Smooth muscle cell (in vitro differentiated cells): ENCODE measurements around the gene FAM193A. TPM values are rescaled to one million over a fixed set of nuclear protein-coding genes. Genes with fewer than 3 reads are reported as not detected.

Experiments
- DNase-seq: peaks from one replicate; lab custom pipeline; 2025; ENCODE audit not compliant: unreplicated experiment; lab: John Stamatoyannopoulos, UW
- H2AFZ ChIP-seq: fragments of 200-600 bp; sonication (generic); 2 replicates; pipeline ENCODE4 v1.6.0; 2016; ENCODE audit warnings: antibody characterized with exemption, low read depth, mild to moderate bottlenecking
- H3F3A ChIP-seq: fragments of 200-600 bp; sonication (generic); 2 replicates; pipeline ENCODE4 v1.6.0; 2017; ENCODE audit warnings: antibody characterized with exemption, low read depth
- H3K27ac ChIP-seq: fragments of 200-600 bp; sonication (generic); 2 replicates; pipeline ENCODE4 v1.5.1; 2016; ENCODE audit warnings: low read depth, mild to moderate bottlenecking
- H3K27me3 ChIP-seq: fragments of 200-600 bp; sonication (generic); 2 replicates; pipeline ENCODE4 v1.6.1; 2016; ENCODE audit warnings: low read depth, mild to moderate bottlenecking
- H3K36me3 ChIP-seq: fragments of 200-600 bp; sonication (generic); 2 replicates; pipeline ENCODE4 v1.5.1; 2016; ENCODE audit warnings: low read depth
- H3K4me1 ChIP-seq: fragments of 200-600 bp; sonication (generic); 2 replicates; pipeline ENCODE4 v1.5.1; 2016; ENCODE audit warnings: low read depth
- H3K4me2 ChIP-seq: fragments of 200-600 bp; sonication (generic); 2 replicates; pipeline ENCODE4 v1.6.0; 2016; ENCODE audit warnings: mild to moderate bottlenecking
- H3K4me3 ChIP-seq: fragments of 200-600 bp; sonication (generic); 2 replicates; pipeline ENCODE4 v1.5.1; 2016; ENCODE audit warnings: mild to moderate bottlenecking
- H3K79me2 ChIP-seq: fragments of 200-600 bp; sonication (generic); 2 replicates; pipeline ENCODE4 v1.6.0; 2016; ENCODE audit warnings: low read depth, mild to moderate bottlenecking
- H3K9ac ChIP-seq: fragments of 200-600 bp; sonication (generic); 2 replicates; pipeline ENCODE4 v1.6.0; 2016; ENCODE audit warnings: low read depth
- H3K9me3 ChIP-seq: fragments of 200-600 bp; sonication (generic); replicated peaks from 2 replicates; pipeline ENCODE4 v1.5.1; 2016; ENCODE audit warnings: low read depth
- H4K20me1 ChIP-seq: fragments of 200-600 bp; sonication (generic); 2 replicates; pipeline ENCODE4 v1.6.0; 2016; ENCODE audit warnings: low read depth
- WGBS: methylation state at CpG from one replicate; pipeline ENCODE4 v1.1.7; 2016; ENCODE audit warnings: low lambda C conversion rate; 5-methylcytosine and 5-hydroxymethylcytosine counted together
- polyA plus RNA-seq: library from polyadenylated mRNA; unstranded; fragments of >200 nt; fragmentation: Nextera tagmentation; extraction: Ambion mirVana; gene quantifications from 2 replicates; pipeline ENCODE4 v1.2.1, GENCODE V29; 2016
- total RNA-seq: library from RNA; depleted of rRNA; stranded (reverse); fragments of >200 nt; gene quantifications from 2 replicates; pipeline ENCODE4 v1.2.3, GENCODE V29; 2014
- TF ChIP-seq, protein P1 (sequence below): fragments of 200-600 bp; sonication (generic); IDR thresholded peaks from 2 replicates; pipeline ENCODE4 v1.5.1; 2017; ENCODE audit warnings: borderline replicate concordance, mild to moderate bottlenecking, antibody characterized with exemption; ENCODE audit not compliant: insufficient read depth, poor library complexity, severe bottlenecking

The FAM193A gene
- total and polyA plus RNA-seq, 2 experiments from 2014 or later, result 8.3 to 12.2 TPM

DNA sequence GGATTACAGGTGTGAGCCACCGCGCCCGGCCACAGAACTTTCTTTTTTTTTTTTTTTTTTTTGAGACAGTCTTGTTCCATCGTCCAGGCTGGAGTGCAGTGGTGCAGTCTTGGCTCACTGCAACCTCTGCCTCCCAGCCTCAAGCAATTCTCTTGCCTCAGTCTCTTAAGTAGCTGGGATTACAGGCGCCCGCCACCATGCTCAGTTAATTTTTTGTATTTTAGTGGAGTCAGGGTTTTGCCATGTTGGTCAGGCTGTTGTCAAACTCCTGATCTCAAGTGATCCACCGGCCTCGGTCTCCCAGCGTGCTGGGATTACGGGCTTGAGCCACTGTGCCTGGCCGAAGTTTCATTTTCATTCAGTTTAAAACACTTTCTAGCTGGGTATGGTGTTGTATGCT is 16.4 kb downstream of the FAM193A start:
- TF ChIP-seq, protein P1, sequence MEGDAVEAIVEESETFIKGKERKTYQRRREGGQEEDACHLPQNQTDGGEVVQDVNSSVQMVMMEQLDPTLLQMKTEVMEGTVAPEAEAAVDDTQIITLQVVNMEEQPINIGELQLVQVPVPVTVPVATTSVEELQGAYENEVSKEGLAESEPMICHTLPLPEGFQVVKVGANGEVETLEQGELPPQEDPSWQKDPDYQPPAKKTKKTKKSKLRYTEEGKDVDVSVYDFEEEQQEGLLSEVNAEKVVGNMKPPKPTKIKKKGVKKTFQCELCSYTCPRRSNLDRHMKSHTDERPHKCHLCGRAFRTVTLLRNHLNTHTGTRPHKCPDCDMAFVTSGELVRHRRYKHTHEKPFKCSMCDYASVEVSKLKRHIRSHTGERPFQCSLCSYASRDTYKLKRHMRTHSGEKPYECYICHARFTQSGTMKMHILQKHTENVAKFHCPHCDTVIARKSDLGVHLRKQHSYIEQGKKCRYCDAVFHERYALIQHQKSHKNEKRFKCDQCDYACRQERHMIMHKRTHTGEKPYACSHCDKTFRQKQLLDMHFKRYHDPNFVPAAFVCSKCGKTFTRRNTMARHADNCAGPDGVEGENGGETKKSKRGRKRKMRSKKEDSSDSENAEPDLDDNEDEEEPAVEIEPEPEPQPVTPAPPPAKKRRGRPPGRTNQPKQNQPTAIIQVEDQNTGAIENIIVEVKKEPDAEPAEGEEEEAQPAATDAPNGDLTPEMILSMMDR, result no peak
- Histone ChIP-seq H3K4me2 (no peak overlapping the region), H3K4me3 (no peak overlapping the region), H3K27me3 (no peaks in the 10 kb centered on the region), H3K36me3 (no peaks in the 10 kb centered on the region), H3K9ac (no peak overlapping the region), H3K79me2 (peaks cover 98% of the 10 kb centered on the region), H3F3A (no peaks in the 10 kb centered on the region), H2AFZ (no peak overlapping the region), H3K4me1 (no peaks in the 10 kb centered on the region), H3K9me3 (no peaks in the 10 kb centered on the region), H3K27ac (no peak overlapping the region), H4K20me1 (peaks cover 98% of the 10 kb centered on the region)
- WGBS, result 85% methylated on average over 11 of the region's 11 CpGs
- DNase-seq, result no peak

DNA sequence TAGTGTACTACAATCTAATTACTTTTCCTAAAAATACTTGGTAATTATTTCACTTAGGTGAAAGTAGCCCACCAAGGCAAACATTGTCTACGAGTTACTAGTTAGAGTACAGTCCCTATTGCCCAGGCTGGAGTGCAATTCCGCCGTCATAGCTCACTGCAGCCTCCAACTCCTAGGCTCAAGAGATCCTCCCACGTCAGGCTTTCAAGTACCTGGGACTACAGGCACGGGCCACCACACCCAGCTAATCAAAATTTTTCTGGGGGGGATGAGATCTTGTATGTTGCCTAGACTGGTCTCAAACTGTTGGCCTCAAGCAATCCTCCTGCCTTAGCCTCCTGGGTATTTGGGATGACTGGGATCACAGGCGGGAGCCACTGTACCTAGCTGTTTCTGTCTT is 21.9 kb downstream of the FAM193A start:
- H3K27ac ChIP-seq, result no peak overlapping the region
- H3K9me3 ChIP-seq, result no peaks in the 10 kb centered on the region
- no peaks in the 10 kb centered on the region for H3K27me3 ChIP-seq
- WGBS, result 96% methylated on average over 6 of the region's 6 CpGs
- H3K79me2 ChIP-seq, result peaks cover 100% of the 10 kb centered on the region
- no peaks in the 10 kb centered on the region for H3F3A ChIP-seq
- H3K4me3 ChIP-seq, result no peak overlapping the region
- H3K4me2 ChIP-seq, result no peak overlapping the region
- no peak overlapping the region for H2AFZ ChIP-seq
- H4K20me1 ChIP-seq, result peaks cover 100% of the 10 kb centered on the region
- no peak overlapping the region for H3K9ac ChIP-seq
- TF ChIP-seq, protein P1, result no peak
- no peak for DNase-seq
- H3K36me3 ChIP-seq, result no peaks in the 10 kb centered on the region
- H3K4me1 ChIP-seq, result no peaks in the 10 kb centered on the region

- Histone ChIP-seq H2AFZ (no peak overlapping the region), H3K9ac (no peak overlapping the region), H3K4me2 (no peak overlapping the region), H3K27ac (no peak overlapping the region), H3K36me3 (no peaks in the 10 kb centered on the region), H3K4me1 (no peaks in the 10 kb centered on the region), H4K20me1 (peaks cover 100% of the 10 kb centered on the region), H3F3A (no peaks in the 10 kb centered on the region), H3K4me3 (no peak overlapping the region), H3K27me3 (no peaks in the 10 kb centered on the region), H3K9me3 (no peaks in the 10 kb centered on the region), H3K79me2 (peaks cover 100% of the 10 kb centered on the region)
- WGBS, result 97% methylated on average over 12 of the region's 12 CpGs
- no peak for DNase-seq
- TF ChIP-seq, protein P1, result no peak
Measured at GRCh38 chr4:2560167-2560566, 23.7 kb downstream of the FAM193A start.

DNA sequence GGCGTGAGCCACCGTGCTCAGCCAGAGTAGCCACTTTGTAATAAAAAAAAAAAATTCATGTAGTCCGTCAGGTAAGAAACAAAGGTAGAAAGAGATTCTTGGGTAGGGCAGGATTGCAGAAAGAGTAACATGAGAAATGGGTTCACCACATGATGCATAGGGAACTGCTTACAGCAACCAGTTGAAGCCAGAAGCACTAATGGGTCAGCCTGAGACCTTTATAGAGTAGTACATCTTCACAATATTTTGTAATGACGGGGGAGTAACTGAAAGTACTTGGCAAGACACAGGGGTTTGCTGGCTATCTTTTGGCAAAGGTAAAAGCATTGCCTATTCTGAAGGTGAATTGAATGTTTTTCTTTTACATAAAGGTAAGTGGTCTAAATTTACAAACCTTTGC is 29.1 kb downstream of the FAM193A start:
- TF ChIP-seq, protein P1, result no peak
- H4K20me1 ChIP-seq, result peaks cover 98% of the 10 kb centered on the region

More for the DNA sequence above, 29.1 kb downstream of the FAM193A start:
- H3F3A ChIP-seq, result no peaks in the 10 kb centered on the region
- H3K9ac ChIP-seq, result no peak overlapping the region
- no peaks in the 10 kb centered on the region for H3K9me3 ChIP-seq
- no peaks in the 10 kb centered on the region for H3K4me1 ChIP-seq
- 92% methylated on average over 4 of the region's 4 CpGs for WGBS
- H3K27ac ChIP-seq, result no peak overlapping the region
- no peak overlapping the region for H3K4me3 ChIP-seq
- no peak overlapping the region for H3K4me2 ChIP-seq
- H3K79me2 ChIP-seq, result peaks cover 100% of the 10 kb centered on the region
- no peaks in the 10 kb centered on the region for H3K36me3 ChIP-seq
- DNase-seq, result no peak
- H2AFZ ChIP-seq, result no peak overlapping the region
- H3K27me3 ChIP-seq, result no peaks in the 10 kb centered on the region
